HEK293 (cell line): ENCODE data around the gene VPS13D.

Experiments used
- CTCF ChIA-PET: fragments of 350-600 bp; formaldehyde crosslinking; extraction: SDS; loops from one replicate; lab custom pipeline; 2021; ENCODE audit warnings: antibody characterized with exemption; lab: Yijun Ruan, JAX
- POLR2A ChIA-PET: fragments of 300-600 bp; formaldehyde crosslinking; extraction: SDS; loops from one replicate; lab custom pipeline; 2020; ENCODE audit warnings: antibody characterized with exemption, inconsistent platforms; lab: Yijun Ruan, JAX
- H3K27ac ChIP-seq: fragments of 200-500 bp; sonication (Bioruptor generic); 2 replicates; pipeline ENCODE4 v1.5.1; 2014; ENCODE audit warnings: low read depth, low read length, control low read depth, inconsistent platforms; ENCODE audit errors: extremely low read depth
- H3K36me3 ChIP-seq, 2 experiments: fragments of 200-500 bp in 1 of 2; sonication (Bioruptor generic) in 1 of 2; 1 replicate in 1 of 2; 2 replicates in 1 of 2; pipeline ENCODE4 v1.5.1; 2014 to 2017; ENCODE audit warnings: inconsistent platforms in 2 of 2, low read length in 2 of 2; ENCODE audit not compliant: control insufficient read depth in 2 of 2, insufficient read depth in 1 of 2
- H3K4me1 ChIP-seq: fragments of 200-500 bp; sonication (Bioruptor generic); 2 replicates; pipeline ENCODE4 v1.5.1; 2014; ENCODE audit warnings: mild to moderate bottlenecking, low read length, inconsistent platforms; ENCODE audit not compliant: control insufficient read depth, insufficient read depth
- H3K4me3 ChIP-seq: 2 replicates; pipeline ENCODE4 v1.5.1; 2011; ENCODE audit warnings: low read depth, mild to moderate bottlenecking, control low read depth, low read length, moderate library complexity
- H3K9me3 ChIP-seq: fragments of 200-500 bp; sonication (Bioruptor generic); 2 replicates; pipeline ENCODE4 v1.5.1; 2014; ENCODE audit warnings: low read depth, low read length, inconsistent platforms; ENCODE audit not compliant: control insufficient read depth, insufficient read depth
- EGR2 ChIP-seq: fragments of 450-650 bp; formaldehyde crosslinking; IDR thresholded peaks from 2 replicates; pipeline ENCODE4 v1.5.1; 2016; ENCODE audit warnings: low read depth, missing biosample characterization, missing genetic modification characterization
- GLIS2 ChIP-seq: fragments of 450-650 bp; formaldehyde crosslinking; IDR thresholded peaks from 2 replicates; pipeline ENCODE4 v1.5.1; 2016; ENCODE audit warnings: missing biosample characterization, missing genetic modification characterization
- OSR2 ChIP-seq: fragments of 450-650 bp; formaldehyde crosslinking; IDR thresholded peaks from 2 replicates; pipeline ENCODE4 v1.5.1; 2016; ENCODE audit warnings: missing biosample characterization, missing genetic modification characterization
- ZFHX2 ChIP-seq: fragments of 450-650 bp; formaldehyde crosslinking; conservative IDR thresholded peaks from 2 replicates; pipeline ENCODE4 v1.5.1; 2016; ENCODE audit warnings: missing biosample characterization, missing genetic modification characterization
- ZIC2 ChIP-seq: fragments of 450-650 bp; formaldehyde crosslinking; IDR thresholded peaks from 2 replicates; pipeline ENCODE4 v1.5.1; 2016; ENCODE audit warnings: missing biosample characterization, missing genetic modification characterization
- ZNF266 ChIP-seq: fragments of 450-650 bp; formaldehyde crosslinking; IDR thresholded peaks from 2 replicates; pipeline ENCODE4 v1.5.1; 2016; ENCODE audit warnings: missing biosample characterization, missing genetic modification characterization, low read depth
- ZNF341 ChIP-seq: fragments of 450-650 bp; formaldehyde crosslinking; IDR thresholded peaks from 2 replicates; pipeline ENCODE4; 2016; ENCODE audit warnings: low read depth, missing biosample characterization, missing genetic modification characterization
- ZNF571 ChIP-seq: fragments of 450-650 bp; formaldehyde crosslinking; IDR thresholded peaks from 2 replicates; pipeline ENCODE4 v1.5.0; 2017; ENCODE audit warnings: missing biosample characterization, missing genetic modification characterization
- TF ChIP-seq, protein P1 (sequence below): fragments of 450-650 bp; formaldehyde crosslinking; conservative IDR thresholded peaks from 2 replicates; pipeline ENCODE4 v1.5.1; 2016; ENCODE audit warnings: low read depth, missing biosample characterization, missing genetic modification characterization
- TF ChIP-seq, protein P2 (sequence below): fragments of 450-650 bp; formaldehyde crosslinking; IDR thresholded peaks from 2 replicates; pipeline ENCODE4 v1.5.1; 2016; ENCODE audit warnings: missing biosample characterization, missing genetic modification characterization, borderline replicate concordance

Gene VPS13D

DNA sequence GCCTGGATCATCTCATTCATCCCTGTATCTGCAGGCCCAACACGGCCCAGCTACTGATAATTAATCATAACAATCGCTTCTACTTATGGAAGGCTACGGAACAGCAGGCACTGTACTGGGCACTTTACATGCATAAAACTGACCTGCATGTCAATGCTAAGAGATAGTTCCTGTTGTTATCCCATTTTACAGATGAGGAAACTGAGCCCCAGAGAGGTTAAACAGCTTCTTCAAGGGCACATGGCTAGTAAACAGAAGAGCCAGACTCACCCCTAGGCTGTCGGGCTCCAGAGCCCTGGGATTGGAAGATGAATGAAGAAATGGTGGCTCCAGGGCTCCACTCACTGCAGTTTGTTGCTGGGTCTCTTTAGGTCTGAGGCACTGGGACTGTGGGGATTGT, 27.3 kb upstream of the VPS13D start (continued):
- TF ChIP-seq, protein P1, sequence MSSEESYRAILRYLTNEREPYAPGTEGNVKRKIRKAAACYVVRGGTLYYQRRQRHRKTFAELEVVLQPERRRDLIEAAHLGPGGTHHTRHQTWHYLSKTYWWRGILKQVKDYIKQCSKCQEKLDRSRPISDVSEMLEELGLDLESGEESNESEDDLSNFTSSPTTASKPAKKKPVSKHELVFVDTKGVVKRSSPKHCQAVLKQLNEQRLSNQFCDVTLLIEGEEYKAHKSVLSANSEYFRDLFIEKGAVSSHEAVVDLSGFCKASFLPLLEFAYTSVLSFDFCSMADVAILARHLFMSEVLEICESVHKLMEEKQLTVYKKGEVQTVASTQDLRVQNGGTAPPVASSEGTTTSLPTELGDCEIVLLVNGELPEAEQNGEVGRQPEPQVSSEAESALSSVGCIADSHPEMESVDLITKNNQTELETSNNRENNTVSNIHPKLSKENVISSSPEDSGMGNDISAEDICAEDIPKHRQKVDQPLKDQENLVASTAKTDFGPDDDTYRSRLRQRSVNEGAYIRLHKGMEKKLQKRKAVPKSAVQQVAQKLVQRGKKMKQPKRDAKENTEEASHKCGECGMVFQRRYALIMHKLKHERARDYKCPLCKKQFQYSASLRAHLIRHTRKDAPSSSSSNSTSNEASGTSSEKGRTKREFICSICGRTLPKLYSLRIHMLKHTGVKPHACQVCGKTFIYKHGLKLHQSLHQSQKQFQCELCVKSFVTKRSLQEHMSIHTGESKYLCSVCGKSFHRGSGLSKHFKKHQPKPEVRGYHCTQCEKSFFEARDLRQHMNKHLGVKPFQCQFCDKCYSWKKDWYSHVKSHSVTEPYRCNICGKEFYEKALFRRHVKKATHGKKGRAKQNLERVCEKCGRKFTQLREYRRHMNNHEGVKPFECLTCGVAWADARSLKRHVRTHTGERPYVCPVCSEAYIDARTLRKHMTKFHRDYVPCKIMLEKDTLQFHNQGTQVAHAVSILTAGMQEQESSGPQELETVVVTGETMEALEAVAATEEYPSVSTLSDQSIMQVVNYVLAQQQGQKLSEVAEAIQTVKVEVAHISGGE (tag by site-specific recombination), result no peak
- TF ChIP-seq ZNF571 (tag by site-specific recombination), result no peak
- TF ChIP-seq ZNF266 (tag by site-specific recombination), result no peak
- no peak for TF ChIP-seq ZIC2
- TF ChIP-seq, all 188 proteins: peak for 0

DNA sequence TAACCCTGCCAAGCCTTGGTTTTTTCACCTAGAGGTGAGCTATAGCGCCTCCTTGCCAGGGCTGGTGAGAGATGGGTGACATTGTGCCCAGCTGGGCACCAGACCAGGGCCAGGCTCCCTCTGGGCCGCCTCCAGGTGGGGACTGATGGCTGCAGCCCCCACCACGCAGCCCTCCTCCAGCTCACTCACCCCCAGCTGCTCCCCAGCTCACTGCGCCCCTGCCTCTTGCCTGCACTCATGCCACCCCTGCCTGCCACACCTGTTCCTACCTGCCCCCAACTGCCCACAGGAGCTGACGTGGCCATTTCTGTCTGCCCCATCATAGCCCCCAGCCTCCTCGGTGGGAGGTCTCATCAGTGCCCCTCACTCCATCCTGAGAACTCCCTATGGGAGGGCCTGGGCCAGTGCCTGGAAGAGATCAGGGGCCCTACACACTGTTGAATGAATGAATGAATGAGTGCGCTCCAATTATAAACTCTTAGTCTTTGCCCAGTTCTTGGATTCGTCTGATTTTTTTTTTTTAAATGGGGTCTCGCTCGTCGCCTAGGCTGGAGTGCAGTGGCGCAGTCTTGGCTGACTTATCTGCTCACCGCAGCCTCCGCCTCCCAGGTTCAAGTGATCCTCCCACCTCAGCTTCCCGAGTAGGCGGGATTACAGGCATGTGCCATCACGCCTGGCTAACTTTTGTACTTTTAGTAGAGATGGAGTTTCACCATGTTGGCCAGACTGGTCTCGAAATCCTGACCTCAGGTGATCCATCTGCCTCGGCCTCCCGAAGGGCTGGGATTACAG, 26.4 kb upstream of the VPS13D start:
- no peak overlapping the region for H3K4me3 ChIP-seq
- H3K9me3 ChIP-seq, result no peaks in the 10 kb centered on the region
- H3K27ac ChIP-seq, result no peak overlapping the region
- TF ChIP-seq, protein P2, sequence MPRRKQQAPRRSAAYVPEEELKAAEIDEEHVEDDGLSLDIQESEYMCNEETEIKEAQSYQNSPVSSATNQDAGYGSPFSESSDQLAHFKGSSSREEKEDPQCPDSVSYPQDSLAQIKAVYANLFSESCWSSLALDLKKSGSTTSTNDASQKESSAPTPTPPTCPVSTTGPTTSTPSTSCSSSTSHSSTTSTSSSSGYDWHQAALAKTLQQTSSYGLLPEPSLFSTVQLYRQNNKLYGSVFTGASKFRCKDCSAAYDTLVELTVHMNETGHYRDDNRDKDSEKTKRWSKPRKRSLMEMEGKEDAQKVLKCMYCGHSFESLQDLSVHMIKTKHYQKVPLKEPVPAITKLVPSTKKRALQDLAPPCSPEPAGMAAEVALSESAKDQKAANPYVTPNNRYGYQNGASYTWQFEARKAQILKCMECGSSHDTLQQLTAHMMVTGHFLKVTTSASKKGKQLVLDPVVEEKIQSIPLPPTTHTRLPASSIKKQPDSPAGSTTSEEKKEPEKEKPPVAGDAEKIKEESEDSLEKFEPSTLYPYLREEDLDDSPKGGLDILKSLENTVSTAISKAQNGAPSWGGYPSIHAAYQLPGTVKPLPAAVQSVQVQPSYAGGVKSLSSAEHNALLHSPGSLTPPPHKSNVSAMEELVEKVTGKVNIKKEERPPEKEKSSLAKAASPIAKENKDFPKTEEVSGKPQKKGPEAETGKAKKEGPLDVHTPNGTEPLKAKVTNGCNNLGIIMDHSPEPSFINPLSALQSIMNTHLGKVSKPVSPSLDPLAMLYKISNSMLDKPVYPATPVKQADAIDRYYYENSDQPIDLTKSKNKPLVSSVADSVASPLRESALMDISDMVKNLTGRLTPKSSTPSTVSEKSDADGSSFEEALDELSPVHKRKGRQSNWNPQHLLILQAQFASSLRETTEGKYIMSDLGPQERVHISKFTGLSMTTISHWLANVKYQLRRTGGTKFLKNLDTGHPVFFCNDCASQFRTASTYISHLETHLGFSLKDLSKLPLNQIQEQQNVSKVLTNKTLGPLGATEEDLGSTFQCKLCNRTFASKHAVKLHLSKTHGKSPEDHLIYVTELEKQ, result no peak
- TF ChIP-seq EGR2 (peak; percentile 46; the same call in 1 of the 2 replicates), OSR2 (tag by site-specific recombination) (no peak), GLIS2 (peak; percentile 31; the same call in 1 of the 2 replicates), ZFHX2 (peak; percentile 69)
- ChIA-PET CTCF (interaction anchor here (0.7 to 5.6 kb wide), 4 partner anchors 26 to 86 kb away, joined by 3 to 57 read pairs (median 4); no protein-coding TSS in a partner anchor), POLR2A (interaction anchor here (0.6 kb wide), 1 partner anchor 269 kb away, joined by 4 read pairs; the partner anchor contains the start of gene PLOD1)
- H3K4me1 ChIP-seq, result no peaks in the 10 kb centered on the region
- H3K36me3 ChIP-seq, result no peaks in the 10 kb centered on the region

DNA sequence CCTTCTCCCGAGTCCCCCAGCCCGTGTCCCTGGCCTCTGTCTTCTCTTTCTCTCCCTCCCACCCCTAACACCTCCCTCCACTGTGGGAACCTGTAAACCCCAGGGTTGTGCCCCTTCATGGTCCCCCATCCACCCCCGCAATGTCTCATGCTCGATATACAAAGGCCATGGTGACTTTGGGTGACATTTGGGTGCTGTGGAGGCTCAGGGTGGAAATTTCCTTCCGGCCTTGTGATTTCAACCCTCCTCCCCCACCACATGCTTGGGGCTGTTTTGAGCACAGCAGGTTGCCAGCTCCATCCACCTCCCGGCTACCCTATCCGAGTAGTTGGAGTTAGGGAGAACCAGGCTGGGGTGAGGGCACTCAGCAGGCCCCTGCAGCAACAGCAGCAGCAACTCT, 25.7 kb upstream of the VPS13D start:
- peak; percentile 69 for TF ChIP-seq ZNF341 (tag by site-specific recombination)
- TF ChIP-seq ZIC2, result peak; percentile 55; the same call in 1 of the 2 replicates
- TF ChIP-seq ZFHX2, result no peak
- H3K27ac ChIP-seq, result no peak overlapping the region
- POLR2A ChIA-PET, result no interaction called here
- no peaks in the 10 kb centered on the region for H3K4me1 ChIP-seq
- H3K36me3 ChIP-seq, result no peaks in the 10 kb centered on the region
- no peaks in the 10 kb centered on the region for H3K9me3 ChIP-seq
- no peak overlapping the region for H3K4me3 ChIP-seq
- CTCF ChIA-PET, result interaction anchor here (1.3 to 5.6 kb wide), 3 partner anchors 25 to 86 kb away, joined by 3 to 57 read pairs (median 4); no protein-coding TSS in a partner anchor
